ENCODE results near the gene SHC3.

SHC3 gene

DNA sequence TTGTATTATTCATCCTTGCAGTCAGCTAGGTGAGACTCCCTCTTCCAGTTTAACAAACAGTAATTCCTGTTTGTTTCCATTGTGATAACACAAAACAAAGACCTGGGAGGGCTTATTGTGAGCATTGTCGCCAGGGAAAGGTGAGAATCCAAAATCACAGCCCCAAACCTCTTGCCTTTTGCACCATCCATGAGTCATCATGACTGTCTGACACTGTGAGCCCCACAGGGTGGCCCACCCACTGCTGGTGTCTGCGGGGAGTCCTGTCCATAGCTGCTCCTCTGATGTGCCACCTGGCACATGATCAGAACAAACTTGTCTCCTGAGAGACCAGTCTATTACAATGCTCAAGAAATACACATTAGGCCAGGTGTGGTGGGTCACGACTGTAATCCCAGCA, 221.1 kb downstream of the SHC3 start:
- no peak for DNase-seq (ENCODE audit: low spot score)

Measured in NAMALWA (cell line).